Uterus (tissue), 2 donors: Measurements from ENCODE around the gene FOXF2.

ENCODE experiments used
- CTCF ChIP-seq, 4 experiments: fragments of 200-600 bp in 2 of 4; fragments of 450-650 bp in 2 of 4; sonication (generic) in 2 of 4; IDR thresholded peaks; one replicate each; pipeline ENCODE4 v1.5.1; 2016 to 2019; ENCODE audit warnings: antibody characterized with exemption in 4 of 4, mild to moderate bottlenecking in 2 of 4, moderate library complexity in 1 of 4
- POLR2A ChIP-seq, 2 donors: fragments of 450-650 bp; IDR thresholded peaks; one replicate each; pipeline ENCODE4 v1.6.1; 2016; ENCODE audit warnings: antibody characterized with exemption in 2 of 2, mild to moderate bottlenecking in 1 of 2, moderate library complexity in 1 of 2

- no peak for TF ChIP-seq CTCF (IDR thresholded peaks at IDR 0.05)
- TF ChIP-seq POLR2A (IDR thresholded peaks at IDR 0.05) = no peak
Measured at GRCh38 chr6:1418471-1419191, 29.3 kb downstream of the FOXF2 start.
